Medulla oblongata (tissue), 1 donor: ENCODE measurements around the gene BARHL1.

Source experiments
- DNase-seq: peaks from one replicate; pipeline ENCODE4 v3.0.0-alpha.2; 2015; ENCODE audit errors: extremely low spot score

BARHL1 gene

DNA sequence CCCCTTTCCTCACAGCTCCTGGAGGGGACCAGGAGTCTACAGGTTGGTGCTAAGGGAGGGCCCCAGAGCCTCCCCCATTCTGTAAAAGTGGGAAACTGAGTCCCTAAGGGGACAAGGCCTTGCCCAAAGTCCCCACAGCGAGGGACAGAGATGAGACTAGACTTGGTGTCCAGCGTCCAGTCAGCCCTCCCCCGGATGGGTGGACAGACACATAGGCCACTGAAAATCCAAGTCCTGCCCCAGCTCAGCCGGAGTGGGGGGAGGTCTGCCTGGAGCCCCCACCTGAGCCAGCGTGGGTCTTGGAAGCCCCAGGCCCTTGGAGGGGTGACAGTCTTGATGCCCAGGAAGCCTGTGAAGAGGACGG, 5.2 kb downstream of the BARHL1 start:
- no peak for DNase-seq

DNA sequence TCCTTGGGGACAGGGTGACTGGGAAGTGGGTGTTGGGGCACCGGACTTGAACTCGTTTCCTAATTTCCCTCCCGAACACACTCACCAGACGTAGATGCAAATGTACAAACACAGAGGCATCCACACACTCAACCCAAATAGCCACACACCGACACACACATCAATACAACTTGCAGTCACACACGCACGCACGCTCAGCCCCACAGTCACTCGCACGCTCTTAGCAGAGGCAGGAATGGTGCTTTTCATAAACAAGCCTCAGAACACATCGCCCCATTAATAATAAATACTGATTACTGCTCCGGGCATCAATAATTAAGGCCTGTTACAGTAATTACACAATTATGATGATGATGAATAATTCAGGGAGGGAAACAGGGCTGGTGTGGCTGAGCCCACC, 5.7 kb downstream of the BARHL1 start:
- no peak for DNase-seq

DNA sequence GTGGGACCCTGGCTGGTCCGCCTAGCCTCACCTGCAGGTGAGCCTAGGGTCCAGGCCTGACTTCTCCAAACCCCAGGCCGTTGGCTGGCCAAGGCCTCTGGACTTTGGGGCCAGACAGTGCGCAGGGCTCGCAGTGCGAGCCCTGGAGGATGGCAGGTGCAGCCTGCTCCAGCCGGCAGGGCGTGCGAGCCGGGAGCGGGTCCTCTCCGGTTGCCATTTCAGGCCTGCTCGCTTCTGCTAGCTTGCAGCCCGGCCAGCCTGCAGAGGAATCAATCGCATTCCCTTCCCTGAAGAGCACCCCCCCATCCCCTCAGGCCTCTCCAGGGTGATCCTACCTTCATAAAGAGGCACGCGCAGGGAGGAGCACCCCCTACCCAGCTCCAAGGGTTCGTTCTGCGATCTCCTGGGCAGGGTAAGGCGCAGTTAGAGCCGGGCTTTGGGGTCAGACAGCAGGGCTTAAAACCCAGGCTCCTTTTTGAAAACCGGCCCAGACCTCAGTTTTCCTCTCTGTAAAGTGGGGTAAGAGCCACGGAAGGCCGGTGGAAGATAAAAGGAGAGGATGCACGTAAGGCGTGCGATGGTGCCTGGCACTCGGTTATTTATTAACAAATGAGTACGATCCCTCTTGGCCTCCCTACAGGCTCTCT, 6.2 kb downstream of the BARHL1 start:
- DNase-seq: no peak

DNA sequence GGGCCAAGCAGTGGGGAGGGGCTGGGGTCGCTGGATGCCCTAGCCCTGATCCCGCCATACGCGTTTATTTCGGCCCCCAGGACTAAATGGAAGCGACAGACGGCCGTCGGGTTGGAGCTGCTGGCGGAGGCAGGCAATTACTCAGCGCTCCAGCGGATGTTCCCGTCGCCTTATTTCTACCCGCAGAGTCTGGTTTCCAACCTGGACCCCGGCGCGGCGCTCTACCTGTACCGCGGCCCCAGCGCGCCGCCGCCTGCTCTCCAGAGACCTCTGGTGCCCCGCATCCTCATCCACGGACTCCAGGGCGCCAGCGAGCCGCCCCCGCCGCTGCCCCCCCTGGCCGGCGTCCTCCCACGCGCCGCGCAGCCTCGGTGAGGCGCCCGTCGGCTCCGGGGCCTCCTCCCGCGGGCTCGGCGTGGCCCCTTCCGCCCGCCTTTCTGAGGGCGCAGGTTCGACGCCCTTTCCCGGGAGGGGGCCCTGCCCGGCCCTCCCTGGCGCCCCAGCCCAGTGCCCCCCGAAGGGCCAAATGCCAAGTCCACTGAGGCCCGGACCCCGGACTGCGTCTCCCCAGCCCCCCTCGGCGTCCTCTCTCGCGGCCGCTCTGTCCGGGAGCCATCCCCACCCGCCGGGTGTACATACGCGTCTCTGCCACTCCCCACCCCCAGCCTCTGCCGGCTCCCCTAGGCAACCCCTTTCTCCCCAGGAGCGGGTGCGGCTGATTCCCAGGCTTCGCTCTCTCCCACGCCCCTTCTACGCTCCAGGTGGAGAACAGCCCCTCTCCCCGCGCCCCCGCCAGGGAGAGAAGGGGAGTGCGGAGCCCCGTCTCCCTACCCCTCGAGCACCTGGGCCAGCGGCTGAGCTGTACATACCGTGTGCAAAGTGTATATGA, 7.0 kb downstream of the BARHL1 start:
- DNase-seq: no peak

DNA sequence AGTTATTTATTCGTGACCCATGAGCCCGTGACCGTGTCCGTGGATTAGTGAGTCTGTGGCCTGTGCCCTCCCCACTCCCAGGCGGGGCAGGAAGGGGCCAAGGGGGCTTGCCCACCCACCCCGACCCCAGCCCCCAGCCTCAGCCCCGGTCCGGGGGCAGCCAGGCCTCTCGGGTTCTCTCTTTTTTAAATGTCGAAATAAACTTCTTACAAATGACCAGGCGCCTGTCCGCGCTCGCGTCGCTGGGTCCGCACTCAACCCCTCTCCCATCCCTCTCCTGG, 7.6 kb downstream of the BARHL1 start:
- no peak for DNase-seq

DNA sequence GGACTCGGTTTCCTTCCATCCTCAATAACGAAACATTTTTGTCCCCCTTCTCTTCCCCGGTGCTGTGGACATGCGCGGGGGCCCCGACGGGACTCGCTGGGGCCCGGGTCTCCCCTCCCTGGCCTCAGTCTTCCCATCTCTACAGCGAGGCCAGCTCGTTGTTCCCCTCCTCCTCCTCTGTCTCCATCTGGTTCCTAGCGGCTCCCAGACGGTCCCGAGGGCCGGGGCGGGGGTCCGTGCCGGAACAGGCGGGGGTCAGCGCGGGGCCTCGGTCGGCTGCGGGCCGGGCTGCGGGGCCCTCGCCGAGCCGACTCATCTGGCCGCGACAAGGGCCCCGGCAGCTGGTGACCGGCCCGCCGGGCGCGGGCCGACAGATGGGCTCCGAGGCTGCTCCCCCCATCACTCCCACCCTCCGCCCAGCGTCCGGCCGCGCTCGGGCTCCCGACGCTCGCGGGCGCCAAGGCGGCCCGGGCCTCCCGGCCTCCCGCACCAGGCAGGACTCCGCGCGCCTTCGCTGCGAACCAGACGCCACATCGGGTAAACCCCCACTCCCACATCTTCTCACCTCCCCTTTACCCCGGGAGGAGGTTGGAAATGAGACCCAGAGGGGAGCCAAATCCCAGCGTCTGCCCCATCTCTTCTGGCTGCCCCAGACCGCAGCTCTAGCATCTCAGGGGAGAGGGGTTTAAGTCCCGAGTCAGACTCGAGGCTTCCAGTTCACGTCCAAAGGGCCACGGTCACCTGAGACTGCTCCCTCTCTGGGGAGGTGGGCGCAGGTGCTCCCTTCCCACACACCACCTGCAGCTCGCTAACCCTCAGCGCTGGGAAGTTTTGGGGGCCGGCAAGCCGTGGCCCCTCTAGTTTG, 8.1 kb downstream of the BARHL1 start:
- DNase-seq: no peak

DNA sequence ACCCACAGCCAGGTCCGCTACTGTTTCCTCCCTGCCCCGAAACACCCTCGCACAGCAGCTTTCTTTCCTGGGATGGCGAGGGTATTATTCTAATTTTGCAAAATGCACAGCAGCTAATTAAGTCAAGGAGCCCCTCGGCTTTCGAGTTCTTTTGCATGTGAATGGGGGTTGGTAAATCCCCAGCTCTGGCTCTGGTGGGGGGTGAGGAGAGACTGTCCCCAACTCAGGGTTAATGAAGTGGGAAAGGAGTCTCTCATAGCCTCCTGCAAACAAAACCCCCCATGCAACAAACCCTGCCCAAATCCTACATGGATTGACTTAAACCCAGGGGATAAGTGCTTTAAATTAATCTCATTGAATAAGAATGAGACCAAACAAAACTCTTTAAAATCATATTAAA, 8.8 kb downstream of the BARHL1 start:
- DNase-seq: no peak

DNA sequence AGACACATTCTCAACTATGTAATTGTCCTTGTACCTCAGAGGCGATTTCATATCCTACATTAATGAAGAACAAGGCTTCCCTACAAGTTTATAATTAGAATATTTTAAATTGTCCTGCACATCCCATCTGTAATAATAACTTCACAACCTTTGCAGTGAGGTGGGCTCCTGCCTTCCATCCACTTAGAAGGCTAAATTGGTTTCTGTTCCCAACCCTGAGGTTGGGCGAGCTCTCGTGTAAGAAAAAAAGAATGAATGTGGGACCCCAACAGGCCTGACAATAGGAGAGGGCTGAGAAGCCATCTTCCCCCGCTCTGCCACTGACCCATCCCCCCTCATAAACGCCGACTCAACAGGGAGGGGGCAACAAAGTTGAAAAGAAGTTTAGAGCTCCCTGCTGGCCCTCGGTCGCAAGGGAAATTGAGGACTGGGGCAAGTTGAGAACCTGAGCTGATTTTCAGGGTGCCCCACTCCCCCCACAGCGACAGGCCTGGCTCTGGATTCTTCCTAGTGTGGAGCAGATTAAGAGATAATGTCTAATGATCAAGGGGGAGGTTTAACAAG, 9.4 kb downstream of the BARHL1 start:
- DNase-seq: no peak

DNA sequence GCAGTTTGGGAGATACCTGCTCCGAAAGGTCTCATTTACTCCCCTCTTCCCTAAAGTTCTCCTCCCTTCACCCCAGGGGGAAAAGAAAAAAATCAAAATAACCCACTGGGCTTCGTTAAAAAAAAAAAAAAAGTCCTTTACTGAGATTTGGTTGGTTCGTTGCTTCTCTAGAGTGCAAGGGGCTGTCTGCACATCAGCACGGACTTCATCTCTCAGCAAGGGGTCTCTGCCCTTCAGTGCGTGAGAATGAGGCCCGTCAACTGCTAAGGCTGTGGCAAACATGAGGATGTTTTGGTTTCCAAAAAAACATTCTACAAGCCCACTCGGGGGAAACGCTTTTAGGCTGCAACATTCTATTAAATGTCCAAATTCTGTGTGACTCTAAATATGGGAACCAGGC, 10.0 kb downstream of the BARHL1 start:
- DNase-seq: no peak

DNA sequence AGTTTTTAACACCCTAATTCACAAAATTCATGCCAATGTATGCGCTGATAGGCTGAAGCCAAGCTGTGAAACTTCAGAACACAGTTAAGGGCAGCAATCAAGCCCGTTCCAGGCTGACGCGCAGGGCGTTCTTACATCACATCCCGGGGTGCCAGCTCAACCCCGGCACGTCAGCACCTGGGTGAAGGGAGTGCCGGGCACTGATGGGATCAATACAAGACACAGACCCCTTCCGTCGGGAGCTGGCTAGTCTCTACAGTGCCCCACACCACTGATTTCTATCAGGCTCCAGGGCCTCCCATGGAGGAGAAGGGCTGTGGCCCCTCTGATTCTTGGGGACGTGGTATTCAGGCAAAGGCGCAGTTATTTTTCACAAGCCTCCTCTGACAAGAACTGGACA, 12.0 kb downstream of the BARHL1 start:
- no peak for DNase-seq

DNA sequence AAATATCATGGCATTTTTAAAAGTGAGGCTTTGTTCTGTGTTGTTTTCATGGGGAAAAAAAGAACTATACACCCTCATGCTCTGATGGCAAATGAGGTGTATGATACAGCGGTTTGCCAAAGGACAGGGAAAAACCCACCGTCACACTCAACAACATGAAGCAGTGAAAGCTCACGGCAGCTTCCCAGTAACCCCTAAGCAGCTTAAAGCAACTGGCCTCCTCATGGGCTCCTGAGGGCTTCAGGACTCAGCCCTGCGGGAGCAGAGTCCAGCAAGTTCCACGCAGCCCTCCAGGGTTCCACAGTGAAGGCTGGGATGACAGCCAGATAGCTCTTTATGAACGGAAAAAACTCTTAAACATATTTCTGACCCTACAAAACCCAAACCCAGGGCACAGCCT, 12.9 kb downstream of the BARHL1 start:
- DNase-seq: no peak

DNA sequence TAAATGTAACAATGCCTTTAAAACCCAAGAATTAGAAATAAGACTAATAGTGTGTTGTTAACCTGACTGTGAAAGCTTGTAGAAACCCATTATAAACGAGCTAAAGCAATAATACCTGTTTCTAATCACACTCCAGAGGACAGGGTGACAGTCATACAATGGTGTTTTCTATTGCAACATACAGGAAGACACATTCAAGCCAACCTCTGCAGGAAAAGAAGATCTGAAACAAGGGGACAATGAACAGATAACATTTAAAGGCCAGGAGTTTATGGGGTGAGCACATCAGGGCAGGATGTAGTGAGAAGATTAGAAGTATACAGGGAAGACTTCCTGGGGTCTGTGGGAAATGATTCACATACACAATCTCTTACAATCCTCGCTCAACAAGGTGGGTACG, 13.8 kb downstream of the BARHL1 start:
- DNase-seq: no peak

DNA sequence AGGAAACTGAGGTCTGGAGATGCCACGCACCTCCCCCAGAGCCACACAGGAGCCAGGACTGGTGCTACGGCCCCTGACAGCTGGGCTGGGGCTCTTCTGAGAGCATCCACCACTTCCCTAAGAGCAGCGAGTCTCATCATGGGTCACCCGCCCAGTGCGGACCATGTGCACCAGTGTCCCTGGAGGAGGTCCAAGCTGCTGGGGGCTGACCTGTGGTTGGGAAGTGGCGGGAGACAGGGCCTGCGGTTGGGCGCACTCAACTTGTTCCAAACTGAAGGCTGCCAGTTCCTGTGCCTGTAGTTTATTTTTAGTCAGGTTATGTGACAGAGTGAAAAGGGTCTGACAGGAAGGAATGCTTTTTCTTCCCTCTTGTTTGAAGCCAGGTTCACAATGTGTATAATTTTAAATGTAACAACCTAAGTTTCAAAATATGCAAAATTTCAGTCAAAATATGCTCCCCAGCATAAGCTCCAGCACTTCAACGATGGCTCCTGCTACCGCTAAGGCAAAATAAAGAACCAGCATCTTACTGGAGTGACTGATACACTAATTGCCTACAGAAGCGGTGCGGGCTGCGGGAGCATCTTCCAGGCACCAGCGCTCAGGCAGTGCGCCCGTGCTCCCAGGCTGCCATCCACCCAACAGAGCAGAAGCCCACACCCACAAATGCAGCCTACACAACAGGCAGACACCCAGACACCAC, 14.8 kb downstream of the BARHL1 start:
- DNase-seq: peak; percentile 64

DNA sequence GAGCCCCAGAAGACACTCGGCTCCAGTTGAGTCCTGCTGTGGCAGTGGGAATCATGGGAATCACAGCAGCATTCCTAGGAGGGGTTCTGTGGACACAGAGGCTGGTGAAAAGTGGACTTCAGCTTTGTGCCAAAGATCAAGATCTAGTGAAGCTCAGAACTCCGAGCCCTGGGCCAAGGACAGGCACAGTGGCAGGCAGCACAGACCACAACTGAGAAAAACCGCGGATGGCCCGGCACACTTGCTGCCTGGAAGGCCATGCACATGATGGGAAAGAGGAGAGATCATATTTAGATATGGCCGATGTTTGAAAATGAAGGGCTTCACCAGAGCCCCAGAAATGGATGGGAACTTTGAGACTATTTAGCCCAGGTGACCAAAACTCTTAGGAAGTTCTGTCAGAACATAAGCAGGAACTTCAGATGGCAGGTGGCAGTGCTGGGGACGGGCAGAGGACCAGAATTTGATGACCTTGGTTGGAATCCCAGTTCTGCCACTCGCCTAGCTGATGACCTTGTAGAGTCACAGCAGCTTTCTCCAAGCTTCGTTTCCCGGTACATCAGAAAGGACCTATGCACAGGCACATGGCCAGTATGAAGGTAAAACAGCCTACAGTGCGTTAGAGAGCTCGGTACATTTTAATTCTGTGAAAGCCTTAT, 18.0 kb downstream of the BARHL1 start:
- no peak for DNase-seq

DNA sequence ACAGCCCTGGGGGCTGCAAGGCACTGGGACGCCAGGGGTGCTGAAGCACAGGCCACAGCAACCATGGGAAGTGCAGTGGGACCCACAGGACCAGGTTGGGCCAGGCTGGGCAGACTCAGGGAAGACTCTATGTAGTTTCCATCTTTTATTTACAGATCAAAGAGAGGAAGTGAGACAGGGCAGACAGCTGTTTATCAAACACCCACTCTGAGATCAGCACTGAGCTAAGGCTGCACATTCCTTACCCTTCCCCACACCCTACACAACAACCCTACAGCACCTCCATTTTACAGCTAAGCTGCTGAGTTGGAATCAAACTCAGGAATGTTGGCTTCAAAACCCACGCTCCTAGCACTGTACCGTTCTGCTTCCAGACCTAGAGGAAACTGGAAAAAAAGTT, 19.8 kb downstream of the BARHL1 start:
- DNase-seq: no peak

DNA sequence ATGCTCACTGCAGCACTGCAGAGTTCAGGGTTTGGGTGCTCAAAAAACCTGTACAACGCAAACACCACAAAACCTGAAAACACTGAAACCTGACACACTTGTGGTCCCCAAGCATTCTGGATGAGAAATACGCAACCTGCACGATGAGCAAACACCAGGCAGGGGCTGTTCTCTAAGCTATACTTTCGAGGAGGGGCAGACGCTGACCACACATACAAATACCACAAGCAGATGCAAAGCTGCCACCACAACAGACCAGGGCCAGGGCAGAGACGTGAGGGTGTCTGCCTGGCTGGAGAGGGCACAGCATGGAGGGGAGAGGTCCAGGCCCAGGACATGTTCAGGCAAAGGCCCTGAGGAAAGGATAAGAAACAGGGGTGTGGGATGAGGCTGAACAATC, 23.0 kb downstream of the BARHL1 start:
- DNase-seq: no peak

DNA sequence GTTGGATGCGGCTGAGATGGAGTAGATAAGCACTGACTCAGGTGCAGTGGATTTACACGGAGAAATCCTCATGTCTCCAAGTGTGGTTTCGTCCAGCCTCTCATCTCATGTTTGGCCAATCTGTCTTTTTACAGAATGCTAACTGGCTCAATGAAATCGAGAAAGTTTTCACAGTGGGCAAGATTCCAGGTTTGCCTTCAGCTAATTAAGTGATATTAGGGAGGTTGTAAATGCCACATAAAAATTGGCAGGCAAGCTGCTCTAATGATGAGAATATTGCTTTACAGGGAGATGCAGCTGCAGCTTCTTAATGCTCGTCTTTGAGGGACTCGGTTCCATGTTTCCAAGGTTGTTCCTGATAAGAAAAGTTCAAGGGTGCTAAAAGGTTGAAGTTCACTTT, 23.7 kb downstream of the BARHL1 start:
- no peak for DNase-seq

DNA sequence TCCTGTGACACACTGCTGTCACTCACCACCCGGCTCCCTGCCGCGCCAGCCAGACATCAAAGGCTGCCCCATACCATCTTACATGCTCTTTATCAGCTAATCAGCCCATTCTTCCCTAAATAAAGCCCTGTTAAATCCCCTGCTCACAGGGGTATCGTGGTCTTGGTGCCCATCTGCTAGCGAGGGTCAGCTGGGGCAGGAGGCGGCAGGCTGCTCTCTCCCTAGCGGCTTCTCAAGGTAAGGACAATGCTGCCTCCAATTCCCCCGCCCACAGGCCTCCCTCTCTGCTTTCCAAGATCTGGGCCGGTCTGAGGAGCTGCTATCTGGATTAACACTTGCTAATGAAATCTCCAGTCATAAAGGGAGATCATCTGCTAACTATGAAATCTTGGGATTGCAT, 26.8 kb downstream of the BARHL1 start:
- DNase-seq: peak; percentile 45

DNA sequence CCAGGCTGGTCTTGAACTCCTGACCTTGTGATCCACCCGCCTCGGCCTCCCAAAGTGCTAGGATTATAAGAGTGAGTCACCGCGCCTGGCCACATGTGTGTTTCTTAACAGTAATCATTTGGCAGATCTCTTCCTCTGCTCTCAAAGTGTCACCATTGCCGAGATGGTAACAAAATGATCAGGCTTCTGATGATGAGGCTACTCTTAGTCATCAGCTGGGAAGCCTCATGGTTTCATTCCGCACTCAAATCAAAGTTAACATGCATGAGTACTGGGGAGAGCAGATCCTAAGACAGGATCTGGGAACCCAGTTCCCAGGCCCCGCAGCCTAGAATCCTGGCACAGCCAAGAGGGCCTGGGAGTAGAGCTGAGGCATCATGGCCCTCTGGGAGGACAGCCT, 27.4 kb downstream of the BARHL1 start:
- no peak for DNase-seq

DNA sequence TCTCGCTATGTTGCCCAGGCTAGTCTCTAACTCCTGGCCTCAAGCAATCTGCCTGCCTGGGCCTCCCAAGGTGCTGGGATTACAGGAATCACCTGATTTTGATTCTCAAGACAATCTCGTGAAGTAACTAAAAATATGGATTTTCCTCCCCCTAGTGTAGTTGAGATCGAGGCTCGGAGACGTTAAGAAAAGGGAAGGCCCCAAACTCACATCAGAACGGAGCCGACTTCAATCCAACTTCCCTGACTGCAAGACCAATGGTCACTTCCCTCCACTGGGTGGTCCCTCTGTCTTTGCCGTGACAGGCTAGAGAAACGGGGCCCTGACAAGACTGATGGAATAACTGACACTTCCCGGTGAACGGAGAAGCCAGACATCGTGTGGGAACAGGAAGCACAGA, 28.3 kb downstream of the BARHL1 start:
- no peak for DNase-seq

DNA sequence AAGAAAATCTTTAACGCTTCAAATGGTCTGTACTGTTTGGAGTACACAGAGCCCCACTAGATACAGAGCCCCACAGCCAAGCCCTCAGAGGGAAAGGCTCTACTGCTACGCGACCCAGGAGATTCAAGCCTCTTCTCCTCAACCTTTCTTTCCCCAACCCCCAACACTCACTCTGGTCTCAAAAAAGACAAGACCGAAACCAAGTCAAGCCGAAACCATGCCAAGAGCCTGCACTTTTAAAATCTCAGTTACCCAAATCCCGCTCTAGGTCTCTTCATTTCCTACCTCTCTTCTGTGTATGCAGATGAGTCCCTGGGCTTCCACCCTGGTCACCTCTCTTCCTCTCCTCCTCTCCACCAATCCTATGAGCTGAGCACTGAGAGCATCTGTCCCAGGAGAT, 31.9 kb downstream of the BARHL1 start:
- no peak for DNase-seq
